ENCODE results near the gene APP.

The APP gene

DNA sequence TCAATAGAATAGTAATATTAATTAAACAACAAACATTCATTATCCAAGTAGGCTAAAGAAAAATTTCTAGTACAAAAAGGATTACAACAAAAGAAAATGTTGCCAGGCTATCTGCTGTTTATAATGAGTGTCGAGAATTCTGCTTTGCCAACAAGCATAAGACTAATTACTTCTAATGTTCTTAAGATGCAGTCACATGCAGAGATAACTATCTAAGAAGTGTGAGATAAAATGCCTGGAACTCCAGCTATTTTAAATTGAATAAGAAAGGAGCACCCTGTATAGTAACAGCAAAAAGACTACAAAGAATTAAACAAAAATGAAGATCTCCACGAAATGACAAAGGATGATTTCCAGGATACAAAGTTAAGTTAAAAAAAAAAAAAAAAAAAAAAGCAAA is 59.9 kb downstream of the APP start:
- peak overlapping the region; percentile 9 for H3K4me2 ChIP-seq (ENCODE audit: low read length)
- H3K9me3 ChIP-seq (ENCODE audit: control insufficient read depth, low read length) = no peaks in the 10 kb centered on the region
- no peak overlapping the region for H2AFZ ChIP-seq
- H3K79me2 ChIP-seq = no peaks in the 10 kb centered on the region
- H3K9ac ChIP-seq = no peak overlapping the region
- H3K4me3 ChIP-seq (ENCODE audit: low read depth, low read length) = no peak overlapping the region
- no peak overlapping the region for H3K27ac ChIP-seq
- no peaks in the 10 kb centered on the region for H3K36me3 ChIP-seq (ENCODE audit: control insufficient read depth, insufficient read depth, low read length)
- no peaks in the 10 kb centered on the region for H3K4me1 ChIP-seq
- TF ChIP-seq, protein P1, sequence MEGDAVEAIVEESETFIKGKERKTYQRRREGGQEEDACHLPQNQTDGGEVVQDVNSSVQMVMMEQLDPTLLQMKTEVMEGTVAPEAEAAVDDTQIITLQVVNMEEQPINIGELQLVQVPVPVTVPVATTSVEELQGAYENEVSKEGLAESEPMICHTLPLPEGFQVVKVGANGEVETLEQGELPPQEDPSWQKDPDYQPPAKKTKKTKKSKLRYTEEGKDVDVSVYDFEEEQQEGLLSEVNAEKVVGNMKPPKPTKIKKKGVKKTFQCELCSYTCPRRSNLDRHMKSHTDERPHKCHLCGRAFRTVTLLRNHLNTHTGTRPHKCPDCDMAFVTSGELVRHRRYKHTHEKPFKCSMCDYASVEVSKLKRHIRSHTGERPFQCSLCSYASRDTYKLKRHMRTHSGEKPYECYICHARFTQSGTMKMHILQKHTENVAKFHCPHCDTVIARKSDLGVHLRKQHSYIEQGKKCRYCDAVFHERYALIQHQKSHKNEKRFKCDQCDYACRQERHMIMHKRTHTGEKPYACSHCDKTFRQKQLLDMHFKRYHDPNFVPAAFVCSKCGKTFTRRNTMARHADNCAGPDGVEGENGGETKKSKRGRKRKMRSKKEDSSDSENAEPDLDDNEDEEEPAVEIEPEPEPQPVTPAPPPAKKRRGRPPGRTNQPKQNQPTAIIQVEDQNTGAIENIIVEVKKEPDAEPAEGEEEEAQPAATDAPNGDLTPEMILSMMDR (IDR thresholded peaks at IDR 0.05) = no peak
- H3K27me3 ChIP-seq (ENCODE audit: control insufficient read depth, insufficient read depth, low read length) = no peaks in the 10 kb centered on the region

DNA sequence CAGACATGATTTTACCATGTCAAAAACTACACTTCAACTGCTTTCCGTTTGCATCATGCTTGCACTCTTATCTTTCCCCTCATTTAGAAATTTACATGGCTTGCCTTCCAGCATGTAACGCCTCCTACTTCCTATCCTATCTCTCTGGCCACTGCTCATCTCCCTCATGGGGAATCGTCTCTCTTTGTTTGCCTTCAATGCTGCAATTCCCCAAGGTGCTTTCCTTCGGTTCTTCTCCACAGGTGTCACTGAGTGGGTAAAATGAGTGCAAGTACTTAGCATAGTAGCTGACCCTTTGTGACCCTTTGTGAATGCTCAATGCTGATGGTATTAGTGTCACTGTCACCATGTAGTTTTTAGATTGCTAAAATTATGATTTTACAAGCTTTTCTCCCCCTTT is 63.1 kb downstream of the APP start:
- Histone ChIP-seq H3K9ac (no peak overlapping the region), H3K27me3 (ENCODE audit: control insufficient read depth, insufficient read depth, low read length) (no peaks in the 10 kb centered on the region), H3K79me2 (no peaks in the 10 kb centered on the region), H3K36me3 (ENCODE audit: control insufficient read depth, insufficient read depth, low read length) (no peaks in the 10 kb centered on the region), H2AFZ (no peak overlapping the region), H3K9me3 (ENCODE audit: control insufficient read depth, low read length) (no peaks in the 10 kb centered on the region), H3K4me3 (ENCODE audit: low read depth, low read length) (no peak overlapping the region), H3K27ac (no peak overlapping the region), H3K4me2 (ENCODE audit: low read length) (no peak overlapping the region), H3K4me1 (no peaks in the 10 kb centered on the region)
- TF ChIP-seq, protein P1 (IDR thresholded peaks at IDR 0.05) = no peak

DNA sequence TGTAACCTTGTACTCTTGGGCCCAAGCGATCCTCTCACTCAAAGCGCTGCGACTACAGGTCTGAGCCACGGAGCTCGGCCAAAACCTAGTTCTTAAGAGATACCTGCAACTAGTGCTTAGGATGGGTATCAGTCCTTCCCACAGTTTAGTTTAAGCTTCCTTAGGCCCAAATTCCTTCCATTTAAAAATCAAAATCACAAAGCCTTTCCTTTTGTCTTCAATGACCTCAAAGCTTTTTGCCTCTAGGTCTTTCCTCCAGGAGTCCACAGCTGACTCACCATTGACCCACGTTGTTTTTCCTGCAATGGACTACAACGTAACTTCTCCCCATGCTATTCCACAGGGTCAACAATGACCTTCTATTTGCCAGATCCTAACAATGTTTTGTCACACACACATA is 64.0 kb downstream of the APP start:
- H3K4me3 ChIP-seq (ENCODE audit: low read depth, low read length) = no peak overlapping the region
- no peaks in the 10 kb centered on the region for H3K36me3 ChIP-seq (ENCODE audit: control insufficient read depth, insufficient read depth, low read length)
- H3K9ac ChIP-seq = no peak overlapping the region
- no peaks in the 10 kb centered on the region for H3K27me3 ChIP-seq (ENCODE audit: control insufficient read depth, insufficient read depth, low read length)
- TF ChIP-seq, protein P1 (IDR thresholded peaks at IDR 0.05) = no peak
- no peak overlapping the region for H2AFZ ChIP-seq
- H3K27ac ChIP-seq = no peak overlapping the region
- H3K4me1 ChIP-seq = no peaks in the 10 kb centered on the region
- no peak overlapping the region for H3K4me2 ChIP-seq (ENCODE audit: low read length)
- no peaks in the 10 kb centered on the region for H3K9me3 ChIP-seq (ENCODE audit: control insufficient read depth, low read length)
- H3K79me2 ChIP-seq = no peaks in the 10 kb centered on the region

DNA sequence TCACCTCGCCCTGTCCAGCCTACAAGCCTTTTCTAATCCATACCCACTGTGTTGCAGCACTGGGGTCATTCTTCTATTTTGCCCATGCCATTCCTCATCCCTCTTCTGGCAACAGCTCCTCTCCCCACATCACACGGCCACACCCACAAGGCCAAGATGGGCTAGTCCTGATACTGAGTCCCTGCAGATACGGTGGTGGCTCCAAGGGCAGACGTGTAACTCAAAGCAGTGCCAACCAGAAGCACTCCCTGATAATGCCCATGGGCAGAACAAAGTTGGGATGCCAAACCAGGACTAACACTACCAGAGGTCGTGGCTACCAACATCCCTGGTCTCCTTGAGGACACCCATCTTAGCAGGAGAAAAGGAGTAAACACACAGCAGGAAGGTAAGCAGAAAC is 64.8 kb downstream of the APP start:
- Histone ChIP-seq H3K4me1 (no peaks in the 10 kb centered on the region), H3K36me3 (ENCODE audit: control insufficient read depth, insufficient read depth, low read length) (no peaks in the 10 kb centered on the region), H3K27ac (no peak overlapping the region), H3K79me2 (no peaks in the 10 kb centered on the region), H3K9me3 (ENCODE audit: control insufficient read depth, low read length) (no peaks in the 10 kb centered on the region), H3K9ac (no peak overlapping the region), H3K4me2 (ENCODE audit: low read length) (no peak overlapping the region), H3K4me3 (ENCODE audit: low read depth, low read length) (no peak overlapping the region), H2AFZ (no peak overlapping the region), H3K27me3 (ENCODE audit: control insufficient read depth, insufficient read depth, low read length) (no peaks in the 10 kb centered on the region)
- TF ChIP-seq, protein P1 (IDR thresholded peaks at IDR 0.05) = no peak

DNA sequence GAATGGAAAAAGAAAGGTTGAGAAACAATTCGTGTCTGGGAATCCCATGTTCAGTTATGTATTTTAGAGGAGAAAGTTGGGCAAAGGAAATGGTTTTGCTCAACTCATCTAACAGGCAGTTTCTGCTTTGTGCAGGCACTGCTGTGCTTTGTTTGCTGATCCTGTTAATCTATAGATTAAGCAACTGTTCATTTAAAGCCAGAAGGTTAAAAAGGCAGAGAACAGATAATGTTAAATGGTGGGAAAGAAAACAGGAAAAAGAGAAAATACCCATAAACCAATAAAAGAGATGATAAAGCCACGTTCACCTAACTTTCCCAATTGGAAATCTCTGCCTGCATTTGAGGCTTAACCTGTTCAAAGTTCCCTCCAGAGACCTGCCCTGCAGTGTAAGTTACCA is 70.0 kb downstream of the APP start:
- Histone ChIP-seq H3K4me3 (ENCODE audit: low read depth, low read length) (no peak overlapping the region), H3K27me3 (ENCODE audit: control insufficient read depth, insufficient read depth, low read length) (no peaks in the 10 kb centered on the region), H3K9ac (no peak overlapping the region), H3K36me3 (ENCODE audit: control insufficient read depth, insufficient read depth, low read length) (no peaks in the 10 kb centered on the region), H3K79me2 (no peaks in the 10 kb centered on the region), H2AFZ (no peak overlapping the region), H3K4me1 (no peaks in the 10 kb centered on the region), H3K4me2 (ENCODE audit: low read length) (no peak overlapping the region), H3K9me3 (ENCODE audit: control insufficient read depth, low read length) (no peaks in the 10 kb centered on the region), H3K27ac (no peak overlapping the region)
- TF ChIP-seq, protein P1 (IDR thresholded peaks at IDR 0.05) = no peak

Data from parathyroid adenoma (tissue), 2 donors.